ENCODE results near the gene MRPS16.
A peak's percentile ranks its signal among the peaks of the same experiment; 100 is the strongest.

The MRPS16 gene

DNA sequence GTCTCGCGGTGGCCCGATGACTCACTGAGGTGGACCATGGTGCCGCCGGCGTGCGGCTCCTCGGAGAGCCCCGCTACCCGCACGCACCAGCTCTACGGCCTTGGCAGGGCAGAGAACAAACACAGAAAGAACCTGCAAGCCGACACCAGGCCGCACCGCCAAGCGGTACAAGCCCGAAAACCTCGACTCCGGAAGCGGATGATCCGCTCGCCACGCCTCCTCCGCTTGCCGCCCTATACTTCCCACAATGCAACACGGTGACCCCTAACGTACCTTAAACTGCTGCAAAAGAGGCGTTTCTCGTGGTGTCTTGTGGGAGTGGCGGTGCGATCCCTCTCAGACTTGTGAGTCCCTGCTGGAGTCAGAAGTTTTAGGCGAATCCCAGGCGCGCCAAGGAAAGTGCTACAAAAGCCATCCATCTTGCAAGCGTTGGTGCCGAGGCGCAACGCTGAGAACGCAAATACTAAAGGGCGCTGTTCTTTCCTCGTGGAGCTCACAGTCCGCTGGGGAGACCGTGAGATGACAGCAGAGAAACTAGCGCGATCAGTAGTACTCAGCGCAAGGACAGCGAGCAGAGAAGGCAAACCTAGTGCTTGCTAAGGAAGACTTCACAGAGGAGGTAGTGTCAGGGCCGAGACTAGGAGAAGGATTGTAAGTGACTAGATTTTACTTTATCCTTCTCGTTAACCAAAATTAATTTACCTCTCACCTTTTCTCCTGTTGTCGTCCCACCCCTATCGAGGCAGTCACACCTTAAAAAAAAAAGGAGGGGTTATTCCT is at the start of gene MRPS16:
Gene MRPS16, minus strand, starts transcription at position 200 of the 780 bp plus-strand sequence. Its CDS starts 162 bp downstream, at position 38.
- TF ChIP-seq, protein P1, sequence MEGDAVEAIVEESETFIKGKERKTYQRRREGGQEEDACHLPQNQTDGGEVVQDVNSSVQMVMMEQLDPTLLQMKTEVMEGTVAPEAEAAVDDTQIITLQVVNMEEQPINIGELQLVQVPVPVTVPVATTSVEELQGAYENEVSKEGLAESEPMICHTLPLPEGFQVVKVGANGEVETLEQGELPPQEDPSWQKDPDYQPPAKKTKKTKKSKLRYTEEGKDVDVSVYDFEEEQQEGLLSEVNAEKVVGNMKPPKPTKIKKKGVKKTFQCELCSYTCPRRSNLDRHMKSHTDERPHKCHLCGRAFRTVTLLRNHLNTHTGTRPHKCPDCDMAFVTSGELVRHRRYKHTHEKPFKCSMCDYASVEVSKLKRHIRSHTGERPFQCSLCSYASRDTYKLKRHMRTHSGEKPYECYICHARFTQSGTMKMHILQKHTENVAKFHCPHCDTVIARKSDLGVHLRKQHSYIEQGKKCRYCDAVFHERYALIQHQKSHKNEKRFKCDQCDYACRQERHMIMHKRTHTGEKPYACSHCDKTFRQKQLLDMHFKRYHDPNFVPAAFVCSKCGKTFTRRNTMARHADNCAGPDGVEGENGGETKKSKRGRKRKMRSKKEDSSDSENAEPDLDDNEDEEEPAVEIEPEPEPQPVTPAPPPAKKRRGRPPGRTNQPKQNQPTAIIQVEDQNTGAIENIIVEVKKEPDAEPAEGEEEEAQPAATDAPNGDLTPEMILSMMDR (IDR thresholded peaks at IDR 0.05; ENCODE audit: insufficient read depth, low read depth, low read length, missing control alignments) = no peak
- H3K4me3 ChIP-seq (ENCODE audit: low read depth, low read length) = peak within 1 kb of the TSS; percentile 87
- DNase-seq (ENCODE audit: low read depth) = peak; percentile 97

- no peak for DNase-seq (ENCODE audit: low read depth)
- TF ChIP-seq, protein P1 (IDR thresholded peaks at IDR 0.05; ENCODE audit: insufficient read depth, low read depth, low read length, missing control alignments) = no peak
- no peak overlapping the region for H3K4me3 ChIP-seq (ENCODE audit: low read depth, low read length)
These were observed 44.5 kb upstream of the MRPS16 start for GRCh38 chr10:73296946-73297345.

GRCh38 chr10:73293461-73293860 is 41.0 kb upstream of the MRPS16 start:
- DNase-seq (ENCODE audit: low read depth) = no peak
- H3K4me3 ChIP-seq (ENCODE audit: low read depth, low read length) = no peak overlapping the region
- TF ChIP-seq, protein P1 (IDR thresholded peaks at IDR 0.05; ENCODE audit: insufficient read depth, low read depth, low read length, missing control alignments) = no peak

- no peak overlapping the region for H3K4me3 ChIP-seq (ENCODE audit: low read depth, low read length)
- DNase-seq (ENCODE audit: low read depth) = no peak
- TF ChIP-seq, protein P1 (IDR thresholded peaks at IDR 0.05; ENCODE audit: insufficient read depth, low read depth, low read length, missing control alignments) = no peak
These were observed 37.5 kb upstream of the MRPS16 start for GRCh38 chr10:73289958-73290357.

GRCh38 chr10:73287441-73287840 is 35.0 kb upstream of the MRPS16 start:
- TF ChIP-seq, protein P1 (IDR thresholded peaks at IDR 0.05; ENCODE audit: insufficient read depth, low read depth, low read length, missing control alignments) = no peak
- DNase-seq (ENCODE audit: low read depth) = no peak
- H3K4me3 ChIP-seq (ENCODE audit: low read depth, low read length) = no peak overlapping the region

DNA sequence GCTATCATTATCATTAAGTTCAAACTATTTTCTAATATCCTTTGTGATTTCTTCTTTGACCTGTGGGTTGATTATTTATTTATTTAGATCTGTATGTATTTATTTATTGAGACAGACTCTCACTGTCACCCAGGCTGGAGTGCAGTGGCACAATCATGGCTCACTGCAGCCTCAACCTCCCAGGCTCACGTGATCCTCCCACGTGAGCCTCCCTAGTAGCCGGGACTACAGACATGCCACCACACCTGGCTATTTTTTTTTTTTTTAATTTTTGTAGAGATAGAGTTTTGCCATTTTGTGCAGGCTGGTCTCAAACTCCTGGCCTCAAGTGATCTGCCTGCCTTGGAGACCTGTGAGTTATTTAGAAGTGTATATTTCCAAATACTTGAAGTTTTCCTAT is 28.7 kb upstream of the MRPS16 start:
- no peak for DNase-seq (ENCODE audit: low read depth)
- H3K4me3 ChIP-seq (ENCODE audit: low read depth, low read length) = no peak overlapping the region
- TF ChIP-seq, protein P1 (IDR thresholded peaks at IDR 0.05; ENCODE audit: insufficient read depth, low read depth, low read length, missing control alignments) = no peak

- TF ChIP-seq, protein P1 (IDR thresholded peaks at IDR 0.05; ENCODE audit: insufficient read depth, low read depth, low read length, missing control alignments) = no peak
- DNase-seq (ENCODE audit: low read depth) = no peak
- no peak overlapping the region for H3K4me3 ChIP-seq (ENCODE audit: low read depth, low read length)
These were observed 12.0 kb upstream of the MRPS16 start for GRCh38 chr10:73264423-73264822.
